SK-N-SH treated with all-trans-retinoic acid at 6 μM for 48 hours (cell line): ENCODE results near the gene KRT6B.

Experiments used
- ATAC-seq: fragments of 200-7000 bp; cut with Tn5 transposase; 3 replicates; pipeline ENCODE4 v1.9.1; 2020; ENCODE audit warnings: mild to moderate bottlenecking, moderate library complexity
- ARNTL ChIP-seq: fragments of 450-650 bp; formaldehyde crosslinking; IDR thresholded peaks from 2 replicates; pipeline ENCODE4 v1.5.0; 2020; ENCODE audit warnings: low read depth, mild to moderate bottlenecking, moderate library complexity, borderline replicate concordance
- CSDC2 ChIP-seq: fragments of 250-450 bp; sonication (Bioruptor Pico); IDR thresholded peaks from 2 replicates; pipeline ENCODE4 v1.5.0; 2020; ENCODE audit warnings: mild to moderate bottlenecking, moderate library complexity
- GLIS3 ChIP-seq: fragments of 250-450 bp; sonication (Bioruptor Pico); IDR thresholded peaks from 2 replicates; pipeline ENCODE4 v1.5.0; 2020; ENCODE audit warnings: mild to moderate bottlenecking, moderate library complexity
- ISL1 ChIP-seq: fragments of 250-450 bp; sonication (Bioruptor Pico); IDR thresholded peaks from 2 replicates; pipeline ENCODE4 v2.1.2; 2022; ENCODE audit warnings: mild to moderate bottlenecking, moderate library complexity
- OSR1 ChIP-seq: fragments of 250-450 bp; sonication (Bioruptor Pico); IDR thresholded peaks from 2 replicates; pipeline ENCODE4 v1.8.0; 2022; ENCODE audit warnings: moderate library complexity, mild to moderate bottlenecking, inconsistent platforms
- PPARA ChIP-seq: fragments of 250-450 bp; sonication (Bioruptor Pico); IDR thresholded peaks from 2 replicates; pipeline ENCODE4 v1.5.0; 2020; ENCODE audit warnings: mild to moderate bottlenecking, borderline replicate concordance
- RARB ChIP-seq: fragments of 250-450 bp; sonication (Bioruptor Pico); IDR thresholded peaks from 2 replicates; pipeline ENCODE4 v1.8.0; 2021; ENCODE audit warnings: mild to moderate bottlenecking, moderate library complexity
- SNAI2 ChIP-seq: fragments of 250-450 bp; sonication (Bioruptor Pico); IDR thresholded peaks from 2 replicates; pipeline ENCODE4 v1.5.0; 2020; ENCODE audit warnings: mild to moderate bottlenecking, moderate library complexity
- TCF4 ChIP-seq: fragments of 250-450 bp; sonication (Bioruptor Pico); IDR thresholded peaks from 2 replicates; pipeline ENCODE4 v1.8.0; 2021; ENCODE audit warnings: mild to moderate bottlenecking, moderate library complexity, borderline replicate concordance
- TOX ChIP-seq: fragments of 250-450 bp; sonication (Bioruptor Pico); IDR thresholded peaks from 2 replicates; pipeline ENCODE4 v1.8.0; 2021; ENCODE audit warnings: mild to moderate bottlenecking, moderate library complexity, borderline replicate concordance
- ZC3H10 ChIP-seq: fragments of 250-450 bp; sonication (Bioruptor Pico); IDR thresholded peaks from 2 replicates; pipeline ENCODE4 v1.5.1; 2021; ENCODE audit warnings: mild to moderate bottlenecking, moderate library complexity
- ZFP3 ChIP-seq: fragments of 250-450 bp; sonication (Bioruptor Pico); IDR thresholded peaks from 2 replicates; pipeline ENCODE4 v1.5.0; 2020; ENCODE audit warnings: mild to moderate bottlenecking, moderate library complexity
- ZFP30 ChIP-seq: fragments of 450-650 bp; formaldehyde crosslinking; IDR thresholded peaks from 2 replicates; pipeline ENCODE4 v1.5.0; 2022; ENCODE audit warnings: mild to moderate bottlenecking, moderate library complexity
- ZNF565 ChIP-seq: fragments of 450-650 bp; formaldehyde crosslinking; conservative IDR thresholded peaks from 2 replicates; pipeline ENCODE4 v1.5.0; 2020; ENCODE audit warnings: low read depth, mild to moderate bottlenecking, moderate library complexity
- ZNF70 ChIP-seq: fragments of 450-650 bp; formaldehyde crosslinking; IDR thresholded peaks from 2 replicates; pipeline ENCODE4 v1.5.0; 2020; ENCODE audit warnings: mild to moderate bottlenecking, moderate library complexity
- ZNF8 ChIP-seq: fragments of 450-650 bp; formaldehyde crosslinking; IDR thresholded peaks from 2 replicates; pipeline ENCODE4 v1.5.0; 2020; ENCODE audit warnings: mild to moderate bottlenecking, moderate library complexity
- TF ChIP-seq, protein P1 (sequence below): fragments of 250-450 bp; sonication (Bioruptor Pico); IDR thresholded peaks from 2 replicates; pipeline ENCODE4 v1.5.1; 2021; ENCODE audit warnings: mild to moderate bottlenecking, moderate library complexity
- TF ChIP-seq, protein P2 (sequence below): fragments of 250-450 bp; sonication (Bioruptor Pico); IDR thresholded peaks from 2 replicates; pipeline ENCODE4 v1.8.0; 2021; ENCODE audit warnings: low read depth, mild to moderate bottlenecking, moderate library complexity, borderline replicate concordance
- TF ChIP-seq, protein P3 (sequence below): fragments of 250-450 bp; sonication (Bioruptor Pico); IDR thresholded peaks from 2 replicates; pipeline ENCODE4 v1.5.0; 2020; ENCODE audit warnings: mild to moderate bottlenecking, moderate library complexity
- TF ChIP-seq, protein P4 (sequence below): fragments of 250-450 bp; sonication (Bioruptor Pico); IDR thresholded peaks from 2 replicates; pipeline ENCODE4 v1.8.0; 2020; ENCODE audit warnings: mild to moderate bottlenecking, moderate library complexity, borderline replicate concordance
- TF ChIP-seq, protein P5 (sequence below): fragments of 250-450 bp; sonication (Bioruptor Pico); IDR thresholded peaks from 2 replicates; pipeline ENCODE4 v1.5.1; 2020; ENCODE audit warnings: low read depth, mild to moderate bottlenecking, moderate library complexity

KRT6B gene

DNA sequence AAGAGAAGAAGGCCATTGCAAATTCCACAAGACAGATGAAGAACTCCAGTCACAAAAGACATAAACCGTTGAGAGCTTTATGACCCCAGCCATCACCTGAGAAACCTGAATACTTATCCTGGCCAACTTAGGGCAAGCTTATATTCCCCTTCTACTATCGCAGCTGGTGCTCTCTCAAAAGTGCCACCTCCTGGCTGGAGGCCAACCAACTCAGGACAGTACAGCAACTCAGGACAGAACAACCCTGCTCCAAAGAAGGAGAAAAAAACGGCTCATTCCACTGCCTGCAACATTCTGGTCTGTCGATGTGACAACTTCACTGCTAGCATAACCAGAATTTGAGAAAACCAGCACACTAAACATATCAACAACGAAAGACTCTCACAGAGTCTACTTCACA lies 9.7 kb upstream of the KRT6B start:
- no peak for ATAC-seq
- TF ChIP-seq ZFP30 (CRISPR knock-in tag), result no peak
- no peak for TF ChIP-seq SNAI2 (CRISPR knock-in tag)
- no peak for TF ChIP-seq ZC3H10 (CRISPR knock-in tag)
- TF ChIP-seq TOX (CRISPR knock-in tag), result no peak
- TF ChIP-seq, protein P1, sequence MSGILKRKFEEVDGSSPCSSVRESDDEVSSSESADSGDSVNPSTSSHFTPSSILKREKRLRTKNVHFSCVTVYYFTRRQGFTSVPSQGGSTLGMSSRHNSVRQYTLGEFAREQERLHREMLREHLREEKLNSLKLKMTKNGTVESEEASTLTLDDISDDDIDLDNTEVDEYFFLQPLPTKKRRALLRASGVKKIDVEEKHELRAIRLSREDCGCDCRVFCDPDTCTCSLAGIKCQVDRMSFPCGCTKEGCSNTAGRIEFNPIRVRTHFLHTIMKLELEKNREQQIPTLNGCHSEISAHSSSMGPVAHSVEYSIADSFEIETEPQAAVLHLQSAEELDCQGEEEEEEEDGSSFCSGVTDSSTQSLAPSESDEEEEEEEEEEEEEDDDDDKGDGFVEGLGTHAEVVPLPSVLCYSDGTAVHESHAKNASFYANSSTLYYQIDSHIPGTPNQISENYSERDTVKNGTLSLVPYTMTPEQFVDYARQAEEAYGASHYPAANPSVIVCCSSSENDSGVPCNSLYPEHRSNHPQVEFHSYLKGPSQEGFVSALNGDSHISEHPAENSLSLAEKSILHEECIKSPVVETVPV (CRISPR knock-in tag), result no peak
- no peak for TF ChIP-seq ZNF8
- TF ChIP-seq ZNF565 (CRISPR knock-in tag), result no peak
- TF ChIP-seq, protein P2, sequence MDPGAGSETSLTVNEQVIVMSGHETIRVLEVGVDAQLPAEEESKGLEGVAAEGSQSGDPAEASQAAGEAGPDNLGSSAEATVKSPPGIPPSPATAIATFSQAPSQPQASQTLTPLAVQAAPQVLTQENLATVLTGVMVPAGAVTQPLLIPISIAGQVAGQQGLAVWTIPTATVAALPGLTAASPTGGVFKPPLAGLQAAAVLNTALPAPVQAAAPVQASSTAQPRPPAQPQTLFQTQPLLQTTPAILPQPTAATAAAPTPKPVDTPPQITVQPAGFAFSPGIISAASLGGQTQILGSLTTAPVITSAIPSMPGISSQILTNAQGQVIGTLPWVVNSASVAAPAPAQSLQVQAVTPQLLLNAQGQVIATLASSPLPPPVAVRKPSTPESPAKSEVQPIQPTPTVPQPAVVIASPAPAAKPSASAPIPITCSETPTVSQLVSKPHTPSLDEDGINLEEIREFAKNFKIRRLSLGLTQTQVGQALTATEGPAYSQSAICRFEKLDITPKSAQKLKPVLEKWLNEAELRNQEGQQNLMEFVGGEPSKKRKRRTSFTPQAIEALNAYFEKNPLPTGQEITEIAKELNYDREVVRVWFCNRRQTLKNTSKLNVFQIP (CRISPR knock-in tag), result no peak
- no peak for TF ChIP-seq ARNTL (CRISPR knock-in tag)
- no peak for TF ChIP-seq GLIS3 (CRISPR knock-in tag)

DNA sequence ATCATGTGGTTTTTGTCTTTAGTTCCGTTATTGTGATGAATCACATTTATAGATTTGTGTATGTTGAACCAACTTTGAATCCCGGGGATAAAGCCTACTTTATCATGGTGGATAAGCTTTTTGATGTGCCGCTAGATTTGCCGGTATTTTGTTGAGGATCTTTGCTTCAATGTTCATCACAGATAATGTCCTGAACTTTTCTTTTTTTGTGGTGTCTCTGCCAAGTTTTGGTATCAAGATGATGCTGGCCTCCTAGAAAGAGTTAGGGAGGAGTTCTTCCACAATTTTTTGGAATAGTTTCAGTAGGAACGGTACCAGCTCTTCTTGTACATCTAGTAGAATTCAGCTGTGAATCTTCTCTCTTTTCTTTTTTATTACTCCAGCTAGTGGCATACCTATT lies 6.9 kb upstream of the KRT6B start:
- TF ChIP-seq, protein P1 (CRISPR knock-in tag), result no peak
- no peak for TF ChIP-seq ZFP30 (CRISPR knock-in tag)
- no peak for TF ChIP-seq ZFP3 (CRISPR knock-in tag)
- TF ChIP-seq ZC3H10 (CRISPR knock-in tag), result no peak
- no peak for TF ChIP-seq ZNF70 (CRISPR knock-in tag)
- TF ChIP-seq, protein P3, sequence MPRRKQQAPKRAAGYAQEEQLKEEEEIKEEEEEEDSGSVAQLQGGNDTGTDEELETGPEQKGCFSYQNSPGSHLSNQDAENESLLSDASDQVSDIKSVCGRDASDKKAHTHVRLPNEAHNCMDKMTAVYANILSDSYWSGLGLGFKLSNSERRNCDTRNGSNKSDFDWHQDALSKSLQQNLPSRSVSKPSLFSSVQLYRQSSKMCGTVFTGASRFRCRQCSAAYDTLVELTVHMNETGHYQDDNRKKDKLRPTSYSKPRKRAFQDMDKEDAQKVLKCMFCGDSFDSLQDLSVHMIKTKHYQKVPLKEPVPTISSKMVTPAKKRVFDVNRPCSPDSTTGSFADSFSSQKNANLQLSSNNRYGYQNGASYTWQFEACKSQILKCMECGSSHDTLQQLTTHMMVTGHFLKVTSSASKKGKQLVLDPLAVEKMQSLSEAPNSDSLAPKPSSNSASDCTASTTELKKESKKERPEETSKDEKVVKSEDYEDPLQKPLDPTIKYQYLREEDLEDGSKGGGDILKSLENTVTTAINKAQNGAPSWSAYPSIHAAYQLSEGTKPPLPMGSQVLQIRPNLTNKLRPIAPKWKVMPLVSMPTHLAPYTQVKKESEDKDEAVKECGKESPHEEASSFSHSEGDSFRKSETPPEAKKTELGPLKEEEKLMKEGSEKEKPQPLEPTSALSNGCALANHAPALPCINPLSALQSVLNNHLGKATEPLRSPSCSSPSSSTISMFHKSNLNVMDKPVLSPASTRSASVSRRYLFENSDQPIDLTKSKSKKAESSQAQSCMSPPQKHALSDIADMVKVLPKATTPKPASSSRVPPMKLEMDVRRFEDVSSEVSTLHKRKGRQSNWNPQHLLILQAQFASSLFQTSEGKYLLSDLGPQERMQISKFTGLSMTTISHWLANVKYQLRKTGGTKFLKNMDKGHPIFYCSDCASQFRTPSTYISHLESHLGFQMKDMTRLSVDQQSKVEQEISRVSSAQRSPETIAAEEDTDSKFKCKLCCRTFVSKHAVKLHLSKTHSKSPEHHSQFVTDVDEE, result no peak
- TF ChIP-seq ISL1, result no peak
- no peak for TF ChIP-seq TOX (CRISPR knock-in tag)
- TF ChIP-seq, protein P2 (CRISPR knock-in tag), result no peak
- no peak for TF ChIP-seq OSR1 (CRISPR knock-in tag)
- no peak for TF ChIP-seq CSDC2
- no peak for TF ChIP-seq PPARA (CRISPR knock-in tag)
- TF ChIP-seq, protein P4, sequence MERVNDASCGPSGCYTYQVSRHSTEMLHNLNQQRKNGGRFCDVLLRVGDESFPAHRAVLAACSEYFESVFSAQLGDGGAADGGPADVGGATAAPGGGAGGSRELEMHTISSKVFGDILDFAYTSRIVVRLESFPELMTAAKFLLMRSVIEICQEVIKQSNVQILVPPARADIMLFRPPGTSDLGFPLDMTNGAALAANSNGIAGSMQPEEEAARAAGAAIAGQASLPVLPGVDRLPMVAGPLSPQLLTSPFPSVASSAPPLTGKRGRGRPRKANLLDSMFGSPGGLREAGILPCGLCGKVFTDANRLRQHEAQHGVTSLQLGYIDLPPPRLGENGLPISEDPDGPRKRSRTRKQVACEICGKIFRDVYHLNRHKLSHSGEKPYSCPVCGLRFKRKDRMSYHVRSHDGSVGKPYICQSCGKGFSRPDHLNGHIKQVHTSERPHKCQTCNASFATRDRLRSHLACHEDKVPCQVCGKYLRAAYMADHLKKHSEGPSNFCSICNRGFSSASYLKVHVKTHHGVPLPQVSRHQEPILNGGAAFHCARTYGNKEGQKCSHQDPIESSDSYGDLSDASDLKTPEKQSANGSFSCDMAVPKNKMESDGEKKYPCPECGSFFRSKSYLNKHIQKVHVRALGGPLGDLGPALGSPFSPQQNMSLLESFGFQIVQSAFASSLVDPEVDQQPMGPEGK, result no peak
- TF ChIP-seq RARB (CRISPR knock-in tag), result no peak

DNA sequence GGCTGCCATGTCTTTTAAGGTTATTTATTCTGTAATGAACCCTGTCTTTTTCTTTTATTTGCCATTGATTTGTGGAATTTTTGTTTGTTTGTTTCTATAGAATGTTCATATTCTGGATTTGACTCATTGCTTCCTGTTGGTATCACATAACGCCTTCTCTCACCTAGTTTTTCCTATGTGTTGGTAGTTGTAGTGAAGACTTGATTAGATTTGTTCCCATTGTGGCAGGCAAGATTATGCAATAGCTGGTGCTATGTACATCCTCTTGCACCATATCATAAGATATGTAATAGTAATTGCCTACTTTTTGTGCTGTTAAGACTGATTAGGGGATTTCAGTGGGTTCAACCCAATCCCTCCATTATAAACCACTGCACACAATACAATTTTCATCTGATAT lies 3.9 kb upstream of the KRT6B start:
- TF ChIP-seq TOX (CRISPR knock-in tag), result no peak
- TF ChIP-seq, protein P5, sequence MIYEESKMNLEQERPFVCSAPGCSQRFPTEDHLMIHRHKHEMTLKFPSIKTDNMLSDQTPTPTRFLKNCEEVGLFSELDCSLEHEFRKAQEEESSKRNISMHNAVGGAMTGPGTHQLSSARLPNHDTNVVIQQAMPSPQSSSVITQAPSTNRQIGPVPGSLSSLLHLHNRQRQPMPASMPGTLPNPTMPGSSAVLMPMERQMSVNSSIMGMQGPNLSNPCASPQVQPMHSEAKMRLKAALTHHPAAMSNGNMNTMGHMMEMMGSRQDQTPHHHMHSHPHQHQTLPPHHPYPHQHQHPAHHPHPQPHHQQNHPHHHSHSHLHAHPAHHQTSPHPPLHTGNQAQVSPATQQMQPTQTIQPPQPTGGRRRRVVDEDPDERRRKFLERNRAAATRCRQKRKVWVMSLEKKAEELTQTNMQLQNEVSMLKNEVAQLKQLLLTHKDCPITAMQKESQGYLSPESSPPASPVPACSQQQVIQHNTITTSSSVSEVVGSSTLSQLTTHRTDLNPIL (CRISPR knock-in tag), result no peak
- TF ChIP-seq ZFP3 (CRISPR knock-in tag), result no peak
- TF ChIP-seq TCF4, result no peak
- no peak for TF ChIP-seq ZFP30 (CRISPR knock-in tag)
- no peak for TF ChIP-seq ARNTL (CRISPR knock-in tag)
- no peak for TF ChIP-seq SNAI2 (CRISPR knock-in tag)
- TF ChIP-seq PPARA (CRISPR knock-in tag), result no peak
- TF ChIP-seq OSR1 (CRISPR knock-in tag), result no peak
- TF ChIP-seq, protein P2 (CRISPR knock-in tag), result no peak
- TF ChIP-seq, all 23 proteins: peak for 0
- ATAC-seq, result no peak

More for the DNA sequence above, 6.9 kb upstream of the KRT6B start:
- ATAC-seq, result no peak
